PC-3 (cell line): Measurements from ENCODE around the gene CDA. TPM values are rescaled to one million over a fixed set of nuclear protein-coding genes. Genes with fewer than 3 reads are reported as not detected.

ENCODE experiments used
- ATAC-seq: fragments of 200-7000 bp; cut with Tn5 transposase; 2 replicates; pipeline ENCODE4 v1.9.1; 2020; ENCODE audit warnings: mild to moderate bottlenecking, moderate library complexity
- BruUV-seq: library from RNA; stranded (reverse); fragments of 400-500 nt; replicated peaks from 2 replicates; lab custom pipeline; 2021; lab: Mats Ljungman, UMichigan
- CTCF ChIA-PET: fragments of 300-600 bp; sonication (Branson Sonifier 250); formaldehyde crosslinking; loops from one replicate; lab custom pipeline; 2022; ENCODE audit warnings: antibody characterized with exemption; lab: Charles Lee
- POLR2A ChIA-PET: fragments of 300-600 bp; sonication (Branson Sonifier 250); formaldehyde crosslinking; loops from one replicate; lab custom pipeline; 2022; ENCODE audit warnings: antibody characterized with exemption; ENCODE audit not compliant: unreplicated experiment; lab: Charles Lee
- DNase-seq: peaks from one replicate; pipeline ENCODE4 v3.0.0-alpha.2; 2015
- H2AFZ ChIP-seq: fragments of 300-600 bp; sonication (generic); 2 replicates; pipeline ENCODE4 v1.6.0; 2016; ENCODE audit warnings: antibody characterized with exemption, low read length
- H3F3A ChIP-seq: fragments of 300-600 bp; sonication (generic); one replicate; pipeline ENCODE4 v1.6.0; 2017; ENCODE audit warnings: antibody characterized with exemption, low read length, control low read depth, mild to moderate bottlenecking; ENCODE audit not compliant: unreplicated experiment
- H3K27ac ChIP-seq: fragments of 300-600 bp; sonication (generic); 2 replicates; pipeline ENCODE4 v1.5.1; 2016; ENCODE audit warnings: mild to moderate bottlenecking, low read length
- H3K27me3 ChIP-seq: fragments of 300-600 bp; sonication (generic); 2 replicates; pipeline ENCODE4 v1.6.1; 2016; ENCODE audit warnings: low read length, mixed read lengths
- H3K36me3 ChIP-seq: fragments of 300-600 bp; sonication (generic); 2 replicates; pipeline ENCODE4 v1.6.1; 2016; ENCODE audit warnings: low read depth, mixed run types, low read length, mixed read lengths
- H3K4me1 ChIP-seq: fragments of 300-600 bp; sonication (generic); 2 replicates; pipeline ENCODE4 v1.5.1; 2016; ENCODE audit warnings: low read length; ENCODE audit not compliant: insufficient read depth
- H3K4me2 ChIP-seq: fragments of 300-600 bp; sonication (generic); 2 replicates; pipeline ENCODE4 v1.6.0; 2016; ENCODE audit warnings: low read length
- H3K4me3 ChIP-seq: fragments of 300-600 bp; sonication (generic); 2 replicates; pipeline ENCODE4 v1.5.1; 2016; ENCODE audit warnings: mild to moderate bottlenecking, low read length, mixed read lengths
- H3K79me2 ChIP-seq: fragments of 300-600 bp; sonication (generic); 2 replicates; pipeline ENCODE4 v1.6.1; 2017; ENCODE audit warnings: low read length, mixed read lengths
- H3K9ac ChIP-seq: fragments of 300-600 bp; sonication (generic); 2 replicates; pipeline ENCODE4 v1.6.0; 2016; ENCODE audit warnings: mild to moderate bottlenecking, low read length
- H3K9me2 ChIP-seq: fragments of 300-600 bp; sonication (generic); replicated peaks from 2 replicates; pipeline ENCODE4 v1.6.1; 2016; ENCODE audit warnings: mixed run types, low read length, mixed read lengths
- H3K9me3 ChIP-seq: fragments of 300-600 bp; sonication (generic); 2 replicates; pipeline ENCODE4 v1.6.1; 2016; ENCODE audit warnings: low read length, mixed read lengths
- H4K20me1 ChIP-seq: fragments of 300-600 bp; sonication (generic); 2 replicates; pipeline ENCODE4 v1.6.1; 2016; ENCODE audit warnings: low read length, mixed read lengths
- EZH2 ChIP-seq: fragments of 300-600 bp; sonication (generic); IDR thresholded peaks from one replicate; pipeline ENCODE4 v1.6.1; 2017; ENCODE audit warnings: antibody characterized with exemption, mild to moderate bottlenecking, low read length; ENCODE audit not compliant: unreplicated experiment
- EZH2phosphoT487 ChIP-seq: fragments of 300-600 bp; sonication (generic); IDR thresholded peaks from 2 replicates; pipeline ENCODE4 v1.6.1; 2018; ENCODE audit warnings: mild to moderate bottlenecking, antibody characterized with exemption, low read length, borderline replicate concordance
- intact Hi-C: fragments of 100-400 bp; cut with micrococcal nuclease; formaldehyde crosslinking; loops from 2 replicates; pipeline ENCODE4 v1.9.0; 2023
- total RNA-seq: library from RNA; depleted of rRNA; stranded (reverse); fragments of >200 nt; gene quantifications from 2 replicates; pipeline ENCODE4 v1.2.3, GENCODE V29; 2014
- TF ChIP-seq, protein P1 (sequence below): fragments of 300-600 bp; sonication (generic); conservative IDR thresholded peaks from 2 replicates; pipeline ENCODE4 v1.5.1; 2017; ENCODE audit warnings: antibody characterized with exemption, low read depth, mild to moderate bottlenecking, low read length

CDA gene
- total RNA-seq, 1 experiment from 2014 or later, result 36.3 TPM

DNA sequence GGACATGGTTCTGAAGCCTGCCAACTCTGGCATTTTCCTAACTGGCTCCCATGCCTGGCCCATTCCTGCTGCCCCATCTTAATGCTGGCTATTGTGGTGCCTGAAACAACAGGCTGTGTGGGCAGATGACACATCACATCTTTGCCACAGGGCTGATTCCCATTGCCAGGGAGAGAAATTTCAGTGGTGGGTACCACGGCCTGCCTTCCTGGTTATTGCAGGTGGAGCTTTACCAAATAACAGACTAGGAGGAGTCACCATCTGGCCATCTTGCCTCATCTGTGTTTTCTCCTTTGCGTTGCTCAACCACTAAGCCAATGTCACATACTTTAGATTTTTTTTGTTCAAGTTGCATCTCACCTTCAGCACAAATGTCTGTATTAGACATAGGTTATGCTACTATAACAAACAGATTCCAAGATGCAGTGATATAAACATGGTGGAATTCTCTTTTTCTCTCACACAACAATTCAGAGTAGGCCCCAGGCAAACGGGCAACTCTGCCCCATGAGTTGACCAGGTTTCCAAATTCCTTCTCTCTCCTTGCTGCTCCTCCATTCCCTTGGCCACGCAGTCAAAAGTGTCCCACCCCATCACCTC is 14.1 kb downstream of the CDA start:
- peaks cover 6% of the 10 kb centered on the region; the same call in 1 of the 2 replicates for H3K79me2 ChIP-seq
- ChIA-PET POLR2A (no interaction called here), CTCF (no interaction called here)
- no peaks in the 10 kb centered on the region for H3K9me3 ChIP-seq
- intact Hi-C loops, result no loop called here
- H3K4me3 ChIP-seq, result no peak overlapping the region
- no peaks in the 10 kb centered on the region for H3K27me3 ChIP-seq
- H3K36me3 ChIP-seq, result peaks cover 5% of the 10 kb centered on the region; the same call in 1 of the 2 replicates
- peak overlapping the region; percentile 97 for H3K27ac ChIP-seq
- no peak overlapping the region for H2AFZ ChIP-seq
- DNase-seq (peak; percentile 79), ATAC-seq (no peak)
- no peaks in the 10 kb centered on the region for H4K20me1 ChIP-seq
- peaks cover 21% of the 10 kb centered on the region for H3F3A ChIP-seq
- TF ChIP-seq EZH2phosphoT487, result no peak
- no peak for TF ChIP-seq EZH2
- TF ChIP-seq, protein P1, sequence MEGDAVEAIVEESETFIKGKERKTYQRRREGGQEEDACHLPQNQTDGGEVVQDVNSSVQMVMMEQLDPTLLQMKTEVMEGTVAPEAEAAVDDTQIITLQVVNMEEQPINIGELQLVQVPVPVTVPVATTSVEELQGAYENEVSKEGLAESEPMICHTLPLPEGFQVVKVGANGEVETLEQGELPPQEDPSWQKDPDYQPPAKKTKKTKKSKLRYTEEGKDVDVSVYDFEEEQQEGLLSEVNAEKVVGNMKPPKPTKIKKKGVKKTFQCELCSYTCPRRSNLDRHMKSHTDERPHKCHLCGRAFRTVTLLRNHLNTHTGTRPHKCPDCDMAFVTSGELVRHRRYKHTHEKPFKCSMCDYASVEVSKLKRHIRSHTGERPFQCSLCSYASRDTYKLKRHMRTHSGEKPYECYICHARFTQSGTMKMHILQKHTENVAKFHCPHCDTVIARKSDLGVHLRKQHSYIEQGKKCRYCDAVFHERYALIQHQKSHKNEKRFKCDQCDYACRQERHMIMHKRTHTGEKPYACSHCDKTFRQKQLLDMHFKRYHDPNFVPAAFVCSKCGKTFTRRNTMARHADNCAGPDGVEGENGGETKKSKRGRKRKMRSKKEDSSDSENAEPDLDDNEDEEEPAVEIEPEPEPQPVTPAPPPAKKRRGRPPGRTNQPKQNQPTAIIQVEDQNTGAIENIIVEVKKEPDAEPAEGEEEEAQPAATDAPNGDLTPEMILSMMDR, result no peak
- peak overlapping the region; percentile 64 for H3K4me2 ChIP-seq
- no peaks in the 10 kb centered on the region for H3K9me2 ChIP-seq
- H3K9ac ChIP-seq, result peak overlapping the region; percentile 50; the same call in 1 of the 2 replicates
- H3K4me1 ChIP-seq, result peaks cover 56% of the 10 kb centered on the region
- no TSS peak for BruUV-seq

DNA sequence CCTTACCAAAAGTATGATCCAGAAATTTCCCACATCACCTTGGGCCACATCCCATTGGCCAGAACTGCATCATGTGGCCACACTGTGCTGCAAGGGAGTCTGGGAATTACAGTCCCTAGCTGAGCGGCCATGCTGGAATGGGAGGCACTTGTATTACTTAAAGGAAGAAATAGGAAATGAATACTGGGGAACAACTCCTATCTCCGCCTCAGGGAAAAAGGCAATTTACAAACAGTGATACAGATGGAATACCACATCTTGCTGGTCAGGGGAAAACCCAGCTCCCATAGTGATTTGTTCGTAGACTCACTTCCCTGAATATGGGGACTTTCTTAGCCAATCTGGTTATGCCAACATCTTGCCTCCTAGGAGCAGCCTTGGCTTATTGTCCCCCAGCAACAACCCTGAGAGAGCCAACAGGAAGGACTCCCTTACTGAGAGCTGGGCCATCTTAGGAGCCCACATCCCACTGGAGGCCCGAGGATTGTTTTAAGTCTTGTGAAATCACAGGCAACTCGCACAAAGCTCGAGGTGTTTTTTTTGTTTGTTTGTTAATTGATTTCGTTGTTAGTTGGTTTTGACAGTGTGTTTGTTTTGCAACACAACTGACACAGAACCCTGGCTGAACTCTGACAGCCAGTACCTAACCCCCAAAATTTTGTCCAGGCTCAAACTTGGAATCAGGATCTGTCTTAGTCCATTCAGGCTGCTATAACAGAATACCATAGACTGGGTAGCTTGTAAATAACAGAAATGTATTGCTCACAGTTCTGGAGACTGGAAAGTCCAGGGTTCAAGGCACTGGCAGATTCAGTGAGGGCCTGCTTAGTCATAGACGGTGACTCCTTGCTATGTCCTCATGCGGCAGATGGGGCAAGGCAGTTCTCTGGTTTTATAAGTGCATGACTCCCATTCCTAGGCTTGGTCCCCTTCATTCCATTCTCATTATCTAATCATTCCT is 14.9 kb downstream of the CDA start:
- intact Hi-C loops, result no loop called here
- peak; percentile 64 for ATAC-seq

More for the DNA sequence above, 14.9 kb downstream of the CDA start:
- Histone ChIP-seq H3K27ac (peak overlapping the region; percentile 97), H3K27me3 (no peaks in the 10 kb centered on the region), H3F3A (peaks cover 21% of the 10 kb centered on the region), H3K36me3 (peaks cover 5% of the 10 kb centered on the region; the same call in 1 of the 2 replicates), H4K20me1 (no peaks in the 10 kb centered on the region), H3K4me2 (peak overlapping the region; percentile 64), H3K9me3 (no peaks in the 10 kb centered on the region), H2AFZ (no peak overlapping the region), H3K9me2 (no peaks in the 10 kb centered on the region), H3K4me3 (no peak overlapping the region), H3K9ac (peak overlapping the region; percentile 51), H3K4me1 (peaks cover 56% of the 10 kb centered on the region), H3K79me2 (peaks cover 3% of the 10 kb centered on the region; the same call in 1 of the 2 replicates)
- DNase-seq, result peak; percentile 95
- TF ChIP-seq EZH2phosphoT487 (no peak), EZH2 (no peak)
- TF ChIP-seq, protein P1, result no peak
- CTCF ChIA-PET, result interaction anchor here (0.8 kb wide), 1 partner anchor 30 kb away, joined by 4 read pairs; no protein-coding TSS in a partner anchor
- BruUV-seq, result TSS peak; percentile 83
- POLR2A ChIA-PET, result no interaction called here
